Progenitor cell of endocrine pancreas (in vitro differentiated cells): ENCODE measurements around the gene MTRF1L. TPM values are rescaled to one million over a fixed set of nuclear protein-coding genes. Genes with fewer than 3 reads are reported as not detected.
"Not testable (repeated sequence)": the region's sequence is repeated elsewhere in the genome, so short reads cannot be mapped to it uniquely, and the experiment has no call there.

Source experiments
- DNase-seq: peaks from one replicate; pipeline ENCODE4 v3.0.0; 2021; ENCODE audit warnings: low spot score; ENCODE audit not compliant: unreplicated experiment
- H3K27ac Mint-ChIP-seq: 2 replicates; pipeline ENCODE4 v1.8.0; 2021; ENCODE audit warnings: mild to moderate bottlenecking, moderate library complexity, mixed read lengths
- H3K27me3 Mint-ChIP-seq: 2 replicates; pipeline ENCODE4 v1.8.0; 2021; ENCODE audit warnings: mixed read lengths
- H3K36me3 Mint-ChIP-seq: 2 replicates; pipeline ENCODE4 v1.8.0; 2022; ENCODE audit warnings: mixed read lengths; ENCODE audit not compliant: insufficient read depth
- H3K4me1 Mint-ChIP-seq: 2 replicates; pipeline ENCODE4 v1.8.0; 2021; ENCODE audit warnings: low read depth, mixed read lengths
- H3K4me3 Mint-ChIP-seq: 2 replicates; pipeline ENCODE4 v1.8.0; 2021; ENCODE audit warnings: low read depth, mild to moderate bottlenecking, moderate library complexity, mixed read lengths
- H3K9me3 Mint-ChIP-seq: 2 replicates; pipeline ENCODE4 v1.8.0; 2021; ENCODE audit warnings: low read depth, mixed read lengths
- total RNA-seq: library from RNA; stranded (reverse); gene quantifications from 2 replicates; pipeline ENCODE4 v1.2.1, GENCODE V29; 2021
- TF ChIP-seq, protein P1 (sequence below): fragments of 200-600 bp; sonication (generic); IDR thresholded peaks from one replicate; pipeline ENCODE4 v1.5.0; 2021; ENCODE audit warnings: antibody characterized with exemption, mild to moderate bottlenecking; ENCODE audit not compliant: unreplicated experiment

Gene MTRF1L
- total RNA-seq, 1 donor from 2014 or later: 17.5 TPM

DNA sequence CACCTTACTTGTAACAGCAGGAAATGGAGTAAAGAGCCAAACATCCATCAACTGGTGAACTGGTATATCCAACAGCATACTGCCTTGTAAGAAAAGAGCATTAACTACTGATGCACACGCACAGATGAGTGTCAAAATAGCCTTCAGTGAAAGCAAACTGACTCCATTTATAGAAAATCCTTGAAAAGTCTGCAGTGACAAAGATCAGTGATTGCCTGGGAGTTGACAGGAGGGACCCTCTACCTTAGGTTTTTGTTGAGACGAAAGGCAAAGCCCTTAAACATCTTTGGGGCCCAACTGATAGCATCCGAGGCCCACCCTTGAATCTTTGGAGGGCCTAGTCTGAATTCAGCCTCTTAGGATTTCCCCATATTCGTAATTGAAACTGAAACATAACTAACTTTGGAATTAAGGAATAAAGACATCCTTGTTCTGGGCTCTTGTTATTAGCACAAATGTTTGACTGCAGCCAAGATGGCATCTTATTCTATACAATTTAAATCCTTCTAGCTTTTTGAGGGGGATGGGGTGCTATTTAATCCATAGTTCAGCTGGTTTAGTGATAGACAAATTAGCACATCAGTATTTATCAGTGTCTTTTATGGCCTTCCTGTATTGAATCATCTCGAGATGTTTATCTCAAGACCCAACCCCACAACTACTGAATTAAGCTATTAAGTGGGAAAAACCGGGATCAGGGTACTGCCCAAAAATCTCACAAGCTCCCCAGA, 32.7 kb downstream of the MTRF1L start:
- Mint-ChIP-seq H3K9me3 (peaks cover 29% of the 10 kb centered on the region), H3K36me3 (peaks cover 34% of the 10 kb centered on the region), H3K27ac (no peak overlapping the region), H3K4me1 (no peaks in the 10 kb centered on the region), H3K4me3 (no peak overlapping the region), H3K27me3 (no peaks in the 10 kb centered on the region)
- TF ChIP-seq, protein P1, sequence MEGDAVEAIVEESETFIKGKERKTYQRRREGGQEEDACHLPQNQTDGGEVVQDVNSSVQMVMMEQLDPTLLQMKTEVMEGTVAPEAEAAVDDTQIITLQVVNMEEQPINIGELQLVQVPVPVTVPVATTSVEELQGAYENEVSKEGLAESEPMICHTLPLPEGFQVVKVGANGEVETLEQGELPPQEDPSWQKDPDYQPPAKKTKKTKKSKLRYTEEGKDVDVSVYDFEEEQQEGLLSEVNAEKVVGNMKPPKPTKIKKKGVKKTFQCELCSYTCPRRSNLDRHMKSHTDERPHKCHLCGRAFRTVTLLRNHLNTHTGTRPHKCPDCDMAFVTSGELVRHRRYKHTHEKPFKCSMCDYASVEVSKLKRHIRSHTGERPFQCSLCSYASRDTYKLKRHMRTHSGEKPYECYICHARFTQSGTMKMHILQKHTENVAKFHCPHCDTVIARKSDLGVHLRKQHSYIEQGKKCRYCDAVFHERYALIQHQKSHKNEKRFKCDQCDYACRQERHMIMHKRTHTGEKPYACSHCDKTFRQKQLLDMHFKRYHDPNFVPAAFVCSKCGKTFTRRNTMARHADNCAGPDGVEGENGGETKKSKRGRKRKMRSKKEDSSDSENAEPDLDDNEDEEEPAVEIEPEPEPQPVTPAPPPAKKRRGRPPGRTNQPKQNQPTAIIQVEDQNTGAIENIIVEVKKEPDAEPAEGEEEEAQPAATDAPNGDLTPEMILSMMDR: no peak
- no peak for DNase-seq

DNA sequence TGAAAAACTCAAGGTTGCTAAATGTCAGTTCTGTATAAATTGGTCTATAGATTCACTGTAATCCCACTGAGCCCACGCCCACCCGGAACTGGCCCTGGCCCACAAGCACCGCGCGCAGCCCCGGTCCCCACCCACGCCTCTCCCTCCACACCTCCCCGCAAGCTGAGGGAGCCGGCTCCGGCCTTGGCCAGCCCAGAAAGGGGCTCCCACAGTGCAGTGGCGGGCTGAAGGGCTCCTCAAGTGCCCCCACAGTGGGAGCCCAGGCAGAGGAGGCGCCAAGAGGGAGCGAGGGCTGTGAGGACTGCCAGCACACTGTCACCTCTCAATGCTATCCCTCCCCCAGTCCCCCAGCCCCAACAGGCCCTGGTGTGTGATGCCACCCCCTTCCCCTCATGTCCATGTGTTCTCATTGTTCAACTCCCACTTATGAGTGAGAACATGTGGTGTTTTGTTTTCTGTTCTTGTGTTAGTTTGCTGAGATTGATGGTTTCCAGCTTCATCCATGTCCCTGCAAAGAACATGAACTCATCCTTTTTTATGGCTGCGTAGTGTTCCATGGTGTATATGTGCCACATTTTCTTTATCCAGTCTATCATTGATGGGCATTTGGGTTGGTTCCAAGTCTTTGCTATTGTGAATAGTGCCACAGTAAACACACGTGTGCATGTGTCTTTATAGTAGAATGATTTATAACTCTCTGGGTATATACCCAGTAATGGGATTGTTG, 36.2 kb downstream of the MTRF1L start:
- not testable (repeated sequence) for H3K4me1 Mint-ChIP-seq, DNase-seq, H3K27me3 Mint-ChIP-seq, H3K4me3 Mint-ChIP-seq, H3K27ac Mint-ChIP-seq
- peaks cover 29% of the 10 kb centered on the region for H3K9me3 Mint-ChIP-seq
- peaks cover 19% of the 10 kb centered on the region for H3K36me3 Mint-ChIP-seq

DNA sequence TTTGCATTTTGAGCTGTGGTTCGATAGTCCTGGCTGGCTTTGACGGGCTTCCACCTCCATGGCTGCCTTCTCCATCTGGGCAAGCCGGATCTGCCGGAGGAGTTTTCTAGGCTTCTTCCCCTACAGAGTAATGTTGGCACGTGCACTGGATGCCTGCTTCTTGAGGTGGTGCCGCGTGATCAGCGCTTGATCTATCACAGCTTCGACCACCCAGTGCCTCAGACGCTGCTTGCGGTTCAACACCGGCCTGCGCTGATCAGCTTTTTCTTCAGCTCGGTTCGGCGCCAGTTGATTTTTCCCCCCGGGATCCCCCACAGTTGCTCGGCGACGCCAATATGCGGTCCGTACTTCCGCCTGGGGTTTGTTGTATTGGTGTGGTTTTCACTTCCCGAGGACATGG, 43.2 kb downstream of the MTRF1L start:
- DNase-seq: no peak
- Mint-ChIP-seq H3K9me3 (no peaks in the 10 kb centered on the region), H3K4me1 (no peaks in the 10 kb centered on the region), H3K36me3 (no peaks in the 10 kb centered on the region), H3K27me3 (no peaks in the 10 kb centered on the region), H3K27ac (no peak overlapping the region), H3K4me3 (no peak overlapping the region)
- TF ChIP-seq, protein P1: no peak

DNA sequence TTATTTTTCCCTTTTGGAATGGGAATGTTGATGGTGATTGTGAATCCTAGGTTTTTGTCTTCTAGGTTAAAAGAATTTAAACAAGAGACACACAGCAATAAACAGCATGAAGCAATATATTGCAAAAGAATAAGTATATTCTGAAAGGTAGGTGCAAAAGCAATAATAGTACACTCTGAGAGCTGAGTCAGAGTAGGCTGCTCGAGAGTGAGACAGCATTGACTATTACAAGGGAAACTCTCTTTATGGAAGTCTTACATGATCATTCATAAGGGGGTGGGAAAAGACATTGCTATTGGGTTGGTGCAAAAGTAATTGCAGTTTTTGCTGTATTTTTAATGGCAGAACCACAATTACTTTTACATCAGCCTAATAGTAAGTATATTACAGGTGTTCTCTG, 44.7 kb downstream of the MTRF1L start:
- Mint-ChIP-seq H3K36me3 (no peaks in the 10 kb centered on the region), H3K9me3 (no peaks in the 10 kb centered on the region), H3K4me1 (no peaks in the 10 kb centered on the region), H3K27ac (no peak overlapping the region), H3K27me3 (no peaks in the 10 kb centered on the region), H3K4me3 (no peak overlapping the region)
- DNase-seq: no peak
- TF ChIP-seq, protein P1: no peak

DNA sequence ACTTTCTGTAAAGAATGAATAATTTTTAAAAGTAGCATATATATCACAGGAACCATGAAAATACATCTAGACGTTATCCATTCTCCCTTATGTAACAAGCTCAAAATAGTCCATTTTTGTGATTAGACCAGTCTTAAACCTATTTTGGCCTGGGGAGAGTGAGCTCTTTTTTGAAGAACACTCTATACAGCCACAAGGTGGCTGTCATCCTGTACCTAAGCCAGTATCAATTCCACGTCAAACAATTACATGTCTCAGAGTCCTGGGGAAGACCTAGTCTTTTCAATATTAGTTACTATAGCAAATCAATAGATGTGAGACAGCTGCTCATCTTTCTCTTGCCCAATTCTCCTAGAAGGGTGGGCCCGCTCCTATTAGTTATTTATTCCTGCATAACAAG, 48.1 kb downstream of the MTRF1L start:
- no peaks in the 10 kb centered on the region for H3K36me3 Mint-ChIP-seq
- H3K27me3 Mint-ChIP-seq: no peaks in the 10 kb centered on the region
- no peak overlapping the region for H3K4me3 Mint-ChIP-seq
- TF ChIP-seq, protein P1: peak; percentile 13
- H3K4me1 Mint-ChIP-seq: no peaks in the 10 kb centered on the region
- H3K9me3 Mint-ChIP-seq: no peaks in the 10 kb centered on the region
- DNase-seq: no peak
- no peak overlapping the region for H3K27ac Mint-ChIP-seq
